GM10266 (cell line): Measurements from ENCODE around the gene BDKRB2.

ENCODE experiments used
- DNase-seq: peaks from one replicate; pipeline ENCODE4 v3.0.0; 2012; ENCODE audit errors: extremely low spot score
- CTCF ChIP-seq: IDR thresholded peaks from 2 replicates; pipeline ENCODE4 v1.5.1; 2012; ENCODE audit warnings: mild to moderate bottlenecking, low read depth; ENCODE audit not compliant: control insufficient read depth, insufficient read depth; ENCODE audit errors: missing control alignments

BDKRB2 gene

GRCh38 chr14:96161636-96162035 lies 43.0 kb upstream of the BDKRB2 start:
- no peak for DNase-seq
- TF ChIP-seq CTCF = no peak

- no peak for TF ChIP-seq CTCF
- no peak for DNase-seq
Measured at GRCh38 chr14:96162265-96162664, 42.4 kb upstream of the BDKRB2 start.

GRCh38 chr14:96162741-96163140 lies 41.9 kb upstream of the BDKRB2 start:
- TF ChIP-seq CTCF = no peak
- DNase-seq = no peak

- no peak for TF ChIP-seq CTCF
- DNase-seq = no peak
Measured at GRCh38 chr14:96164861-96165490, 39.7 kb upstream of the BDKRB2 start.

- no peak for DNase-seq
- TF ChIP-seq CTCF = no peak
Measured at GRCh38 chr14:96165493-96166436, 38.9 kb upstream of the BDKRB2 start.

GRCh38 chr14:96166461-96167223 lies 38.0 kb upstream of the BDKRB2 start:
- no peak for DNase-seq
- no peak for TF ChIP-seq CTCF
